ENCODE results near the gene SLC23A2.
"Not testable (repeated sequence)": the region's sequence is repeated elsewhere in the genome, so short reads cannot be mapped to it uniquely, and the experiment has no call there.

The SLC23A2 gene

DNA sequence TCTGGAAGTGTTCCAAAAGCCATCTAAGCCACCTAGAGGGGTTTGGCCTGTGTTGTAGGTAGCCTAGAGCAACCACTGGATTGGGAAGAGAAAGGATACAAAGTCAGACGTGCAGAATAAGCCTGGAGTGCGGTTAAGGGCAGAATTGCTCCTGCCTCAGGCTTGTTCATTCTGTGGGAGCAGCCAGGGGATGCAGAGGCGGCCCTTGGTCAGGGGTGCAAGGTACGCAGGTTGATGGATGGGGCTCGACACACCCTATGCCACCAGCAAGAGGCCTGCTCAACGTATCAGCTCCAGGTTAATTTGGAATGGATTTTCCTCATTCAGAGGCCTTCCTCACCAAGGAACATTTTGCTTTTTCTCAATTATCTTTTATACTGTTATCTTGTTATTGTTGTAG is 129.8 kb downstream of the SLC23A2 start:
- DNase-seq = no peak

DNA sequence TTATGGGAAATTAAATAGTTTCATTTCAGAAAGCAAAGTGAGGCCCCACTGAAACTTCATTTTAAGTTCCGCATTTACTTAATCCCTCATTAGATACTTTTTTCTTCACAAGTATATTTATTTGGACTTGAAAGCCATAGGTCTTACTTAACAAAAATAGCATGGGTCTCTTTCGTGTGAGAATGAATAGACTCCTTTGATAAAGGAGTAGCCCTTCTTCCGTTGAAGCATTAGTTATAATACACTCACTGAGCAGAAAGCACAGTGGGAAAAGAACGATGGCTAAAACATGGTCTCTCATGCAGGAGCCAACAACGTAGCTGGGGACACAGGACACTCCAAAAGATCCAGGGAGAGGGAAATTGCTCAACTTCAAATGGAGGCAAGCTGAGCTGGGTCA is 130.4 kb downstream of the SLC23A2 start:
- DNase-seq = no peak

DNA sequence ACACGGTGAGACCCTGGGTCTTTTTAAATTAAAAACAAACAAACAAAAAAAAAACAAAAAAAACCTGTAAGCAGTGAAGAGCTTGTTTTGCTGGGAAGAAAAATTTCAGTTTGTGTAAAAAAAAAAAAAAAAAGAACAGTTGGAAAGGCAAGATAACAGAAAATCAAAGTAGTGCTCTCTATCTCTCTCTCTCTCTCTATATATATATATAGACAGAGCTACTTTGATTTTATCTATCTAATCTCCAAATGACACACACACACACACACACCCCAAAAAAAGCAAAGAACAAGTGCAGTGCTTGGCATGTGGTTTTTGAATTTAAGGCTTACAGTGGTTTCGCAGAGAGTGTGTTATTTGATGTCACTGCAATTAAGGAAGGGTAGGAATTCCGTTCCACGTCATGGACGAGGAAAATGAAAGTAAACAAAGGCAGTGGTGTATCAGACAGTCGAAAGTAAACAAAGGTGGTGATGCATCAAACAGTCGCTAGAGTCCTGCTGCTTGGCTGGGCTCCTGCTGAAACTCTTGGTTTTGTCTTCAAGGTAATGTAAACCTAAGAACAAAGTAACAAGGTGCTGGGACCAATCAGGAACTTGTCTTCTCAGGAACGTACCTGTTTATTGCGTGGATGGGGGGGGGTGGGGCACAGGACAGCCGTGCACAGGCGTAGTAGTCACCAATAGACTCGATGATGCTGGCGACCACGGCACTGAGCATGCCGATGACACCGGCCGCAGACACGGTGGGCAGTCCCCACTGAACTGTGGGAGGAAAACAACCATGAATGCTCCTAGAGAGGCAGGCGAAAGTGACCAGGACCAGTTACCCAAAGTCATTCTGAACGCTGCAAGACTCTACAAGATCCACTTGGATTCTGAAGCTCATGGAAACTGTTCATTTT is 131.8 kb downstream of the SLC23A2 start:
- peak; percentile 52 for DNase-seq

DNA sequence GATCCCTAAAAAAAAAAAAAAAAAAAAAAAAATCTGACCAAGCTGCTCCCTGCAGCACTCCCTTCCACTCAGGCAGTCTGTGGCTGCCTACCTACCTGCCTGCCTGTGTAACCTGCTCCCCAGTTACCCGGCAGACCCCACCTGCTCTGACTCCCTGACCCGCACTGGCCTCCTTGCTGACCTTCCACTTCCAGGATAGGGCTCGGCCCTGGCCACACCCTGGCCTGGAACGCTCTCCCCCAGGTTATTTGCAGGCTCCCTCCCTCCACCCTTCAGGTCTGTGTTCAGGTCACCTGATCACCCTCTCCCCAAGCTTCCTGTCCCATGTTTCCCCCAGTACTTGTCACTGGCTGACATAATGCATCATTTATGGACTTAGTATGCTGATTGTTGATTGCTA is 134.3 kb downstream of the SLC23A2 start:
- DNase-seq = no peak

DNA sequence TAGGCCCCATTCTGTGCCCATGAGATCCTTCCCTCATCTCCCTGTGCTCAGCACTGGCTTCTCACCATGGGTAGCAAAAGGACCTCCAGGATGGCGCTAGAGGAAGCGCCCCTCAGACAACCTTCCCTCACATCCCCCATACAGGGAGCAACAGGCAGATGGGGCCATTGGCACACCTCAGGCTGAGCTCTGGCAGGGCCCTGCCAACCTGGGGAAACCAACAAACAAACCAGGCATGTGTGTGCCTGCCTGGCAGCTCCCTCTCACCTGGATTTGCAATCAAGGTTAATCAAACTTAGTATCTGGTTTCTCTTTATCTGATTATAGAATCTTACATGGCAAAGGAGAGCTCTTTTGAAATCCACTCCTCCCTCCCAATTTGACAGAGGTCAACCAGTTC is 134.9 kb downstream of the SLC23A2 start:
- DNase-seq = no peak

DNA sequence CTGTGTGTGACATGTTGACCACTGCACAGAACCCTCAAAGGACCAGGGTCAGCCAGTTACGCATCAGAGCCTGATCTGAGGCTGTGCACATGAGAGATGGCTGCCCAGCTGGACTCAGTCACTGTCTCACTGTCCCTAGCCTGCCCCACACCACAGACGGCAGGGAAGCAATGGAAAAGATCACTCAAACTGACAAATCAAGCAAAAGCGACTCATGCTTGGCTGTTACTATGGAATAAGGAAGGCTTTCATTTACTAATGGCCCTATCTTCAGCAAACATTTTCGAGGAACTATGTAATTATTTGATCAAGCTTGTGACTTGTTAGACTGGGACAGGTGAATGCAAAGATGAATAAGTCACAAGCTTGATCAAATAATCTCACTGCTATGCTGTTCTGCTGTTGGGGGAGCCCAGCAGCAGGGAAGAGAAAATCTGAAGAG is 137.0 kb downstream of the SLC23A2 start:
- DNase-seq = no peak

DNA sequence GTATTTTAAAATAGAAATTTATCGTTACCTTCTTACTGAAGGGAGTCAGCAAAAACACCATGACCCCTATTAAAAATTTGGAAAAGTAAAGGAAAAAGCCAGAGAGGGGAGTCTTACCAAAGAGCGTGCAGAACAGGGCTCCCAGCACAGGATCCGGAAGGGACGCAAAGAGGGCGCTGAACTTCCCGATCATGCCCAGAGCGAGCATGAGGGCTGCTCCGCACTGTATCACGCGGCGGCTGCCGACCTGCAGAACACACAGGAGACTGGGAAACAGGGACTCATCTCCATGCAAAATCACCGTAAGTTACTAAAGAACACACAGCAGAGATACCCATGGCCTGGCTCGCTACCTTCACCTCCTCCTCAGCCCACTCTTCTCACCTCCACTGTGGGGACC is 138.6 kb downstream of the SLC23A2 start:
- no peak for DNase-seq

DNA sequence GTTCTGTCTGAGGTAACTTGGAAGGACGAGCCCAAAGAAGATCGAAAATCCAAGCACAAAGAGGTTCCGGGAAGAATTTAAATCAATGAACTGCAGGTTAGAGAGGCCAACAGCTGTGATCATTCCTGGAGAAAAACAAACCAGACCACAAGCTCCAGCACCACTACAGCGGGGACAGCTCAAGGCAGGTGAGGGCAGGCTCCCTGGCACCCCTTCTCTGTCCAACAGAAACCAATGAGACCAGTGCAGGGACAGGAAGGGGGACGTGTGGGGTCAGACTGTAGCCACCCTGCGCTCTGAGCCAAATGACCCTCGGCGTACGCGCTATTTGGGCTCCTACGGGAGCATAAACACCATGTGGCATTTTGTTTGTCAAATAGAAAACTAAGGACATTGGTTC is 139.3 kb downstream of the SLC23A2 start:
- DNase-seq = no peak

DNA sequence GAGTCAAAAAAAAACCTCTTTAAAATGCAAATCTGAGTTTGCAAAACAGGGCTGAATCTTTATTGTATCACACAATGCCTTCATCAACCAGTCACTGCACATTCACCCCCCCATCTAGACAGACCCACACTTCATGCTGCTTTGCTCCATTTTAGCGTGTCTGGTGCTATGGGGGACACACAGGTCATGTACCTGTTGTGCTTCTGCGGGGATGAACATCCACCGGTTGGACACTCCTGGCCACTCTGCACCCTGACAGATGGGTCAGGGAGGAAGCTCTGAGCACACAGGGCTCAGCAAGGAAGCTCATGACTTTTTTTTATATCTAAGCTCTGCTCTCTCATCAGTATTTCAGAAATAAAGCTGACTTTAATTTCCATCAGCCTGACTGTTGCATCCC is 143.3 kb downstream of the SLC23A2 start:
- DNase-seq = no peak

DNA sequence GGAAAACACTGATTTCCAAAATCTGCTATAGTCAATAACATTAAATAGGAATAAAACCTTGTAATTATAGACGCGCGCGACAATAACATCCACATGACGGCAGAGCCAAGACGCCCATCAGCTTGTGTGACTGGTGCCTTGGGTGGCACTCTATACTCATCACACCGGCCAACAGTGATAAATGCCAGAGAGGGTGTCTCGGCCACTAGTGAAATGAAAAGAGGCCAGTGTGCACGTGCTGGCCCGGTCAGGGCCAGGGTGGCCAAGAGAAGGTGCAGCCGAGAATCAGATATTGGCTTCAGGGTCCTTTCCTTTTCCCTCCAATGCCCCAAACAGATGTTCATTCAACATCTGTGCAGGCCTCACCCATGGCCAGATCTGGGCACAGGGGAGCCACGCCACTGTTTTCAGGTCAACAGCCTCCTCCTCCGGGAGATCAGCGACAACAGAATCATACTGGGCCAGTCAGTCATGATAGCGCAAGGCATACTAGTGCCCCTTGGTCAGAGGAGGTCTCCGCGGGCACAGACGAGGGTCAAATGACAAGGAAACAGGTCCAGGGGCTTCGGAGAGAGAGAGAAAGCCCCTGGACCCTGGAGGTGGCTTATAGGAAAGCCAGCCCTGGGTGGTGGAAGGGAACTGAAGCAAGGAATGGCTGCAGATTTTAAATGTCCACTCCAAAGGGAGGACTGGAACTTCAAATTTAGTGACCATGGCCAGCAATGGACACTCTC is 145.1 kb downstream of the SLC23A2 start:
- no peak for DNase-seq

DNA sequence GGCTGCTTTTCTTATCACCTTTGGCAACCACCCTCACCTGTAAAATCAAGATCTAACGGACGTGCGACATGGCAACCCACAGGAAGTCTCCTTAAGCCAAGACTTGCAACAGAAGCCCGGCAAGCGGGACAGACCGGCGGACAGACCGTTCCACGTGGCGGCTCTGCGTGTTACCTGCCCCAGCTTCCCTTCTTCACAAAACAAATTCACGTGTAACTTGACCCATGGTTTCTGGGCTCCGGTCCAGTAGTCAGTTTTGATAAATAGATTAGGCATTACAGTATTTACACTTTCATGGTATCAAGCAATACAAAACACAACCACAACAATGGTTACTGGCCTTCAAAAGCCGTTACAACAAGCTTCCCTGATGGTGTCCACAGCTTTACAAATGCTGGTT is 145.8 kb downstream of the SLC23A2 start:
- no peak for DNase-seq

DNA sequence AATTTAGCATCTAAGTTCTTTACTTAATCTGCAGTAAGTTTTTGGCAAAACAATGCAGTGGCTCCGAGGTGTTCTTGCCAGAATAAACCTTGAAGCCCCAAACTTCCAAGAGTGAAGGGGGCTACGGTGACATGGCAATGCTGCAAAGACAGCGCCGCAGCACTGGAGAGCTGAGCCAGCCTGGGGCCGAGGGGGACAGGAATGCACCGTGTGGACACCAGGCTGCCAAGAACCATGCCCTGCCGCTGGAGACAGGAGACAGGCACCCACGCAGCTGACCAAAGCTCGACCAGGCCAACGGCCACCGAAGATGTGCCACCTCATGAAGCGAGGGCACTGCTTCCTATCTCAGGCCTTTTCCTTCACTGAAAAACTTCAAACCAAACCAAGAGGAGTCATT is 146.2 kb downstream of the SLC23A2 start:
- DNase-seq = no peak

DNA sequence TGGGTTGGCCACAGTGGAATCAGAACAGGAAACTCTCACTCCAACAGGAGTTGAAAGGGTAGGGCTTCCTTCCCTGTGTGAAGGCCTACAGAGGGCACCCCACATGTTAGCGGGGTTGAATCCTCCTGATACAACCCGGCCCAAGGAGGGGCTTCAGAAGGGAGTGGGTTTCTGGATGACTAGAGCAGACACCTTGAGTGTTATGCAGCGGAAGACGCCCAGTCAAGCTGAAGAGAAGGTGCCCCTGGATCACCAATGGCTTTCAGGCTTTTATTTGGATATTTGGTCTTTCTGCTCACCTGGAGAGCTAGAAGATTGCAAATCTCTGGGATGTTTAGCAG is 146.8 kb downstream of the SLC23A2 start:
- DNase-seq = no peak

DNA sequence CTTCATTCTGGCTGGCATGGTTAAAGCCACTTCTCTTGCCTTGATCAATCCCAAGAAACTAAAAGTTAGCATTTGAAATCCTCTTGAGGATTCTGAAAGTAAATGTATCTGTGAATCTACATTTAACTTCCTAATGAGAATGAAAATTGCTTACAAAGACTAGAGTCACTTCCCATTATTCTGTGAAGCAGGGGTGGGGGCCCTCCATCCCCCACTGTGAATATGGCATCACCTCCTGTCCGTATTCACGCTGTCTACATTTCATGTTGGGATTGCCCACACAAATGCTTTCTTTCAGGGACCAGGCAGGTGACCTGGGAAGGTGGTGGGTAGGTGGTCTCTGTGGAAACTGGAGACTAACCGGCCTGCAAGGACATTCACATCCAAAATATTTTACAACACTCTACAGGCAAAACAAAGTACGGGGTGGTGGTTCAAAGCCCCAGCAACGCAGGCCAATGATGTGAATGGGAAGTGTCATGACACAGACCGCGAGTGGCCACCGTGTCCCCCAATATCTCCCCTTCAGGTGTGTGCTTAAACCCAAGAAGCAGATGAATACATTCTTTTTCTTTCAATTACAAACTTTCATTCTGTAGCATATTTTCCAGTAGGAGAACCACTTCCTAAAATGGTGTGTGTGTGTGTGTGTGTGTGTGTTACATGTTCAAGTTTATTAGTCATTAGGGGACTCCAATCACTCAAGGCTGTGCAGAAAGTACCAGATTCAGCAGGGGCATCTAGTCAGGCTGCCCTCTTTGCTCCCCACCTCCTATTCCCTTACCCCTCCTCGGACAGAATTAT is 147.4 kb downstream of the SLC23A2 start:
- DNase-seq = no peak

DNA sequence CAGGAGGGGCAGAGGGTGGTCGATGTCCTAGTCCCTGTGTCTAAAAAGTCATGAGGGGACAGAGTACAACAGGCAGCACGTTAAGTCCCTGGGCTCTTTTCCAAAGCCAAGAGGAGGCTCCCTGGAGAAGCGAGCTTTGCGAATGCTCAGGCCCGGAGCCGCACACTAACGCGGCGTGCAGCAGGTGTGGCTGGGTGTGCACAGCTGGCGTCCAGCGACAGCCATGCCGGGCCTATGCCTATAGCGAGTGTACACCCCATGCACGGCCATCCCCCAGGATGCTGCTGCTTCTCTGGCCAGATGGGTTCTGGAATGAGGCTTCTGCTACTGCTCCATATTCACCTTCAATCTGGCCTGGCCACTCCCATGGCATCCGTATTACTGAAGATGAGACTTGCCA is 148.3 kb downstream of the SLC23A2 start:
- no peak for DNase-seq

DNA sequence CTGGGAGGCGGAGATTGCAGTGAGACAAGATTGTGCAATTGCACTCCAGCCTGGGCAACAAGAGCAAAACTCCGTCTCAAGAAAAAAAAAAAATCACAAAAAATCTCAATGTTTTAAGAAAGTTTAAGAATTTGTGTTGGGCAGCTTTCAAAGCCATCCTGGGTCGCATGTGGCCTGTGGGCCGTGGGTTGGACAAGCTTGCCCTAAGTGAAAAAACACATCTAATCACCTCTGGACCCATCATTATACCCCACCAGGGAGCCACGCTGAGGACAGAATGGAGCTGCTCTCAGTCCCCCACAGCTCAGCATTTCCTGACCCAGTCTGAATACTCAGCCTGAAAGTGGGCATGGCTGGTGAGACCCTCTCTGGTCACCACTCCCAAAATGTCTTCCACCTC is 150.3 kb downstream of the SLC23A2 start:
- no peak for DNase-seq

DNA sequence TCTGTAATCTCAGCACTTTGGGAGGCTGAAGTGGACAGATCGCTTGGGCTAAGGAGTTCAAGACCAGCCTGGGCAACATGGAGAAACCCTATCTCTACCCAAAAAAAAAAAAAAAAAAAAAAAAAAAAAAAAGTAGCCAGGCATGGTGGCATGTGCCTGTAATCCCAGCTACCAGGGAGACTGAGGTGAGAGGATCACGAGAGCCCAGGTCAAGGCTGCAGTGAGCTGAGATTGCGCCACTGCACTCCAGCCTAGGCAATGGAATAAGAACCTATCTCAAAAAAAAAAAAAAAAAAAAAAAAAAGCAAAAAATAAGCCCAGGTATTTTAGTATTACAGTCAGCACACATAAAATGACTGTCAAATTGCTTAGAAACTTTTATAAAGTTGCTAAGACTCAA is 152.5 kb downstream of the SLC23A2 start:
- not testable (repeated sequence) for DNase-seq

DNA sequence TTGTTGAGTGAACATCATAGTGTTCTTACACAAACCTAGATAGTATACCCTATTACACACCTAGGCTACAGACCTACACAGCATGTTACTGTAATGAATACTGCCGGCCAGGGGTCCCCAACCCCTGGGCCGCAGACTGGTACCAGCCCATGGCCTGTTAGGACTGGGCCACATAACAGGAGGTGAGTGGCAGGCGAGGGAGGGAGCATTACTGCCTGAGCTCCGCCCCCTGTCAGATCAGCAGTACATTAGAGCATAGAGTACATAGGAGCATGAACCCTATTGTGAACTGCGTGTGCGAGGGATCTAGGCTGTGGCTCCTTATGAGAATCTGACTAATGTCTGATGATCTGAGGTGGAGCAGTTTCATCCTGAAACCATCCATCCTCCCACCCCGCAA is 153.3 kb downstream of the SLC23A2 start:
- DNase-seq = no peak

DNA sequence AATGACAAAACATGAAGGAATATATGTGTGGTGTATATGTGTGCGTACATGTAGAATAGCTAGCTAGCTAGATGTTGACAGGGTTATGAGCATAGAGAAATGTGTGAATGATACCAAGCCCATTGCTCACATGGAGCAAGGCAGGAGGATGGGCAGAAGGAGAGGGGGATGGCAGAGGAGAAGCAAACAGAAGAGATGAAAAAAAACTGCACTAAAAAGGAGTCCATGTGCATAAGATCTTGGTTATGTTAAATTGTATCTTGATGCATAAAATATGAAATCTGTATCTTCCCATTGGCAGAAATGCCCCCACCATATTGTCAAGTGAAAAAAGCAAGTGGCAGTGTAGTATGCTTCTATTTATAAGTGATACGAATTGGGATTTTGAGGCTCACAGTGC is 154.5 kb downstream of the SLC23A2 start:
- no peak for DNase-seq

DNA sequence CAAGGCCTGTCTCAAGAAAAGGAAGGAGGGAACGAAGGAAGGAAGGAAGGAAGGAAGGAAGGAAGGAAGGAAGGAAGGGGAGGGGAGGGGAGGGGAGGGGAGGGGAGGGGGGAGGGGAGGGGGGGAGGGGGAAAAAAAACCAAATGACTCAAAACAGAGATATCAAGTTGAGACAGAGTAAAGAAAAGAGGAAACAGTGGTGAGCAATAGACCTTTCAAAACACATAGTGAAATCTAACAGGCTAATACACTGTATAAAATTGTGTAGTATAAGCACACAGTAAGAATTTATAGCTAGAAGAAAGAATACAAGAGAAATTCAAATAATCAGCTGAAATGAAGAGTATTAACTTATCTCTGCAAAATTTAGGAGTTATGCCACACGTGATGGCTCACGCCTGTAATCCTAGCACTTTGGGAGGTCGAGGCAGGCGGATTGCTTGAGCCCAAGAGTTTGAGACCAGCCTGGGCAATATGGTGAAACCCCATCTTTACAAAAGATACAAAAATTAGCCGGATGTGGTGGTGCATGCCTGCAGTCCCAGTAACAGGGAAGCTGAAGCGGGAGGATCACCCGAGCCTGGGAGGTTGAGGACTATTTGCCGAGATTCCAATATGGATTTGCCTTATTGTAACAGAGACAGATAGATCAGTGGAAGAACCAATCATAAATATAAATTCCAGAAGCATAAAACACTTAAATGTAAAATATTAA is 156.4 kb downstream of the SLC23A2 start:
- DNase-seq = peak; percentile 25

DNA sequence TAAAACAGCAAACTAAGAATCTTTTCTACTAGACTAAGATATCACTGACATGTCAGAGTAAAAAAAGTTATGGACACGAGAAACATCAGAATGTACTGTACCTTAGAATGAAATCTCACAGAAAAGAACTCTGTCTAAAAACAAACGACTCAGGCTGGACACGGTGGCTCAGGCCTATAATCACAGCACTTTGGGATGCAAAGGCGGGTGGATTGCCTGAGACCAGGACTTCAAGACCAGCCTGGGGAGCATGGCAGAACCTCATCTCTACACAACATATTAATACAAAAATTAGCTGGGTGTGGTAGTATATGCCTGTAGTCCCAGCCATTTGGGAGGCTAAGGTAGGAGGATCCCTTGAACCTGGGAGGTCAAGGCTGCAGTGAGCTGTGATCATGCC is 157.0 kb downstream of the SLC23A2 start:
- DNase-seq = no peak

DNA sequence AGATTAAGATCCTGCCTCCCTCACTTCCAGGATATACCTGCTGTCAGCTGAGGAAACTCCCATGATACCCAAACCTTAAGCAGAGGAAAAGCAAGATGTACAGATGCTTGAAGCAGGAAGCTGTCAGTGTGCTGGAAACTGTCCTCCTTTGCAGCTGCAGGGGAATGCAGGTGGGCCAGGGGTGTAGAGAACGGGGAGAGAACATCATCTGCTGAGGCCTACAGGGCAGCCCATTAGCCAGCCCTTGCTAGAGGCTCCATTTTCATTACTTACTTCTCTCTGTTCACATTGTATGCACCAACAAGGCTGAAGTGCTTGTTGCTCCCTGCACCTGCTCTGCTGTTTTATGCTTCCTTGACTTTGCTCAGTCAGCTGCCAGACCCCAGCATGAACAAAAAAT is 160.5 kb downstream of the SLC23A2 start:
- DNase-seq = no peak

DNA sequence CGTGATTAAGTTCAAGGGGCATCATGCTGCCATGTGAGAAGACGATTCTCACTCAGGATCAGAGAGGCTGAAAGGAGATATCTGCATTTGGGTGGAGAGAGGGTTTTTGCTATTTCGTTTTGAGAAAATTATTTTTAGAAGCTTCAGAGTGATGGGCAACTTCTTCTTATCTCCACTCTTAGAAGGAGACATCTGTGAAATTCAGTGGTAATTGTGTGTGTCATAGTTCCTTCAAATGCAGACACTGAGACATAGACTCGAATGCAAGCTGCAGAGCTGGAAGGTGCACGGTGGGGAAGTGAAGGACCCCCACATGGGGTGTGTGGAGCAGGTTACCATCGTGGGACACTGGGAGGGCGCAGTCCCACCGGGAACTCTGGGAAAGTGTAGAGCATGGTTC is 162.8 kb downstream of the SLC23A2 start:
- no peak for DNase-seq
